NCI-H2196 (cell line): ENCODE data around the gene BROX.

Source experiments
- DNase-seq: peaks from one replicate; lab custom pipeline; 2025; ENCODE audit not compliant: unreplicated experiment; lab: John Stamatoyannopoulos, UW

BROX gene

DNA sequence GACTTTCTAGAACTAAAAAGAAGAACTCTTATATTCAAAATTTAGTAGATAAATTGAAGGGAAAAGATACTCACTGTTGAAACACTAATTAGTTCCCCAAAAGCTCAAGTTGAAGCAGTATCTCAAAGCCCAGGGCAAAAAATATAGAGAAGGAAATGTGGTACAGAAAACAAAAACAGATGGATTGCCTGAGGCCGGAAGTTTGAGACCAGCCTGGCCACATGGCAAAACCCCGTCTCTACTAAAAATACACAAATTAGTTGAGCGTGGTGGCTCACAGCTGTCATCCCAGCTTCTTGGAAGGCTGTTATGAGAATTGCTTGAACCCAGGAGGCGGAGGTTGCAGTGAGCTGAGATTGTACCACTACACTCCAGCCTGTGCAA, 60.6 kb downstream of the BROX start:
- DNase-seq: no peak

DNA sequence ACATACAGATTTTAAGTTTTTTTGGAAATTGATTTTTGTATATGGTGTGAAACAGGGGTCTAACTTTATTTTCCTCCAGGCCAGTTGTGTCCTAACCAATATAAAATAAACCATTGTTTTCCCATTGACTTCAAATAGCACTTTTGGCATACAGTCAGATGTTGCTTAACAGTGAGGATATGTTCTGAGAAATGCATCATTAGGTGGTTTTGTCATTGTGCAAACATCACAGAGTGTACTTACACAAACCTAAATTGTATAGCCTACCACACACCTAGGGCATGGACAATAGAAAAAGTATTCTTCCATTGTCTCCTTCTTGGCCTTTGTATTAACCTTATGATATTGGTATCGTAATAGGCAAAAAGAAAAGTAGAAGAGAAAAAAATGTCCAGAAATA, 65.1 kb downstream of the BROX start:
- DNase-seq: no peak

DNA sequence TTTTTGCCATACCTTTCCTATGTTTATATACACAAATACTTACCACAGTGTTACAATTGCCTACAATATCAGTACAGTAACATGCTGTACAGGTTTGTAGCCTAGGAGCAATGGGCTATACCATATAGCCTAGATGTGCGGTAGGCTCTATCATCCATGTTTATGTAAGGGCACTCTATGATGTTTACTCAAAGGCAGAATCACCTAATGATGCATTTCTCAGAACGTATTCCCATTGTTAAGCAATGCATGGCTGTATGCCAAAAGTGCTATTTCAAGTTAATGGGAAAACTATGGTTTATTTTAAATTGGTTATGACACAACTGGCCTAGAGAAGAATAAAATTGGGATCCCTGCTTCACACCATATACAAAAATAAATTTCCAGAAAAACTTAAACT, 65.6 kb downstream of the BROX start:
- DNase-seq: no peak

DNA sequence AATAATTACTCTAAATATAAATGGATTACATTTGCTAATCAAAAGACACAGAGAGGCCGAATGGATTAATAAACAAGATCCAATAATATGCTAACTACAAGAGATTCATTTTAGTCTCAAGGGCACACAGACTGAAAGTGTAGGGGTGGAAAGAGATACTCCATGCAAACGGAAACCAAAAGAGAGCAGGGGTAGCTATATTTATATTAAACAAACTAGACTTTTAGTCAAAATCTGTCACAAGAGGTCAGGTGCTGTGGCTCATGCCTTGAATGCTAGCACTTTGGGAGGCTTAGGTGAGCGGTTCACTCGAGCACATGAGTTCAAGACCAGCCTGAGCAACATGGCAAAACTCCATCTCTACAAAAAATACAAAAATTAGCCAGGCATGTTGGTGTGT, 68.9 kb downstream of the BROX start:
- no peak for DNase-seq

DNA sequence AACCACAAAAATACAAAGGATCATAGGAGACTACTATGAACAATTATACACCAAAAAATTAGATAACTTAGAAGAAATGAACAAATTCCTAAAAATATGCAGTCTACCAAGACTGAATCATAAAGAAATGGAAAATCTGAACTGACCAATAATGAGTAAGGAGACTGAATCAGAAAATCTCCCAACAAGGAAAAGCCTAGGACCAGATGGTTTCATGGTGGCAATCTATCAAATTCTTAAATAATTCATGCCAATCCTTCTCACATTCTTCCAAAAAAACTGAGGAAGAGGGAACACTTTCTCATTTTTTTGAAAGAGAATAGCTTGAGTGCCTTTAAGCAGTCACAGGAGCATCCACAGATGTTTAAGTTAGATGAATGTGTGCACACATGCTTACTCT, 70.7 kb downstream of the BROX start:
- no peak for DNase-seq

DNA sequence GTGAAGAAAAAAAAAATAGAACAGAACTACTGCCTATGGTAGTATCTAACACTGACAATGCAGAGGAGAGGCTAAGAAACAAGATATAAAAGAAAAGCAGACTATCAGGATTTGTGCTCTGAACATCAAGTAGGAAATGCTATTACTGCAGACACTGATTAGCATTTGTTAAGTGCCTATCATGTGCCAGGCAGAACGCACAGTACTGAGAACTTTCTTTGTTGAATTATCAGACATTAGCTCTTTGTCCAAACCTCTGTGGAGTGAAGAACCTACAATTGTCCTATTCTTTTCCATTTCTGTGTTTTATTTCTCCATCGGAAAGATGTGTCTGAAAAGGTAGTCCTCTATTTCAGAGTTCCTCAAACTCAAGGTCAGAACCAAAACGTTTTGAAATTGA, 72.0 kb downstream of the BROX start:
- no peak for DNase-seq
